22Rv1 (cell line): ENCODE measurements around the gene RPL11.

ENCODE experiments used
- ZFX ChIP-seq: fragments of 450-650 bp; IDR thresholded peaks from 2 replicates; pipeline ENCODE4 v1.6.1; 2017; ENCODE audit warnings: antibody characterized with exemption, borderline replicate concordance
- TF ChIP-seq, protein P1 (sequence below): fragments of 450-650 bp; IDR thresholded peaks from 2 replicates; pipeline ENCODE4 v1.5.1; 2017; ENCODE audit warnings: mild to moderate bottlenecking

DNA sequence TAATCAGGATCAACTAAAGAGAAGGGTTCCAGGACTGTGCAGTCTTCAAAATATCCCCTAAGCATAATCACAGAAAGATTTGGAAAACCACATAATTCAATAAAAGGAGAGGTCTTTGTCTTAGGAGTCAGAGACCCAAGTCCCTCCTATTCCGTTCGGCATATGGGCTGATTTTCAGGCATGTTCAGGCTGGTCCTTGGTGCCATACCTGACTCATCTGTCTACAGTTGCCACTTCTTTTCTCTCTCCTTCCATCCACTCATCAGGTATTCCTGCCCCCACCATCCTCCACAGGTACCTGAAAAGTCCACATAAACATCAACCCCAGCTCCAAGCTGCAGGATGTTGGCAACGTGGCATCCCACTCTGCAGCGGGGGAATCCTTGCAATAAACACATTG is 29.7 kb upstream of the RPL11 start:
- TF ChIP-seq, protein P1, sequence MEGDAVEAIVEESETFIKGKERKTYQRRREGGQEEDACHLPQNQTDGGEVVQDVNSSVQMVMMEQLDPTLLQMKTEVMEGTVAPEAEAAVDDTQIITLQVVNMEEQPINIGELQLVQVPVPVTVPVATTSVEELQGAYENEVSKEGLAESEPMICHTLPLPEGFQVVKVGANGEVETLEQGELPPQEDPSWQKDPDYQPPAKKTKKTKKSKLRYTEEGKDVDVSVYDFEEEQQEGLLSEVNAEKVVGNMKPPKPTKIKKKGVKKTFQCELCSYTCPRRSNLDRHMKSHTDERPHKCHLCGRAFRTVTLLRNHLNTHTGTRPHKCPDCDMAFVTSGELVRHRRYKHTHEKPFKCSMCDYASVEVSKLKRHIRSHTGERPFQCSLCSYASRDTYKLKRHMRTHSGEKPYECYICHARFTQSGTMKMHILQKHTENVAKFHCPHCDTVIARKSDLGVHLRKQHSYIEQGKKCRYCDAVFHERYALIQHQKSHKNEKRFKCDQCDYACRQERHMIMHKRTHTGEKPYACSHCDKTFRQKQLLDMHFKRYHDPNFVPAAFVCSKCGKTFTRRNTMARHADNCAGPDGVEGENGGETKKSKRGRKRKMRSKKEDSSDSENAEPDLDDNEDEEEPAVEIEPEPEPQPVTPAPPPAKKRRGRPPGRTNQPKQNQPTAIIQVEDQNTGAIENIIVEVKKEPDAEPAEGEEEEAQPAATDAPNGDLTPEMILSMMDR: no peak
- TF ChIP-seq ZFX: no peak
